Lower lobe of right lung (tissue), 2 donors: ENCODE measurements around the gene ACTA2. TPM values are rescaled to one million over a fixed set of nuclear protein-coding genes. Genes with fewer than 3 reads are reported as not detected.
A peak's percentile ranks its signal among the peaks of the same experiment; 100 is the strongest.

ENCODE experiments used
- ATAC-seq, 2 donors: fragments of 200-7000 bp; cut with Tn5 transposase; one replicate each; pipeline ENCODE4 v1.9.1; 2020 to 2022; ENCODE audit warnings: mild to moderate bottlenecking in 2 of 2, moderate library complexity in 2 of 2
- DNase-seq: peaks from one replicate; pipeline ENCODE4 v3.0.0-alpha.2; 2020
- H3K27ac ChIP-seq: fragments of 200-600 bp; one replicate; pipeline ENCODE4 v1.8.0; 2022
- H3K27me3 ChIP-seq: fragments of 200-600 bp; one replicate; pipeline ENCODE4 v1.8.0; 2022; ENCODE audit warnings: low read depth
- H3K36me3 ChIP-seq: fragments of 200-600 bp; one replicate; pipeline ENCODE4 v1.8.0; 2022; ENCODE audit warnings: mild to moderate bottlenecking
- H3K4me1 ChIP-seq: fragments of 200-600 bp; one replicate; pipeline ENCODE4 v1.8.0; 2022
- H3K4me3 ChIP-seq: fragments of 200-600 bp; one replicate; pipeline ENCODE4 v1.8.0; 2022; ENCODE audit warnings: mild to moderate bottlenecking
- H3K9me3 ChIP-seq: fragments of 200-600 bp; one replicate; pipeline ENCODE4 v1.8.0; 2022
- intact Hi-C: fragments of 100-400 bp; cut with DNase I; formaldehyde crosslinking; loops from one replicate; pipeline ENCODE4 v1.11.0; 2022
- total RNA-seq: library from RNA; stranded (reverse); fragmentation: NEBNext Ultra II Directional; extraction: Animal tissue kit (Norgen Biotek cat#: 25700); gene quantifications from one replicate; pipeline ENCODE4 v1.2.1, GENCODE V29; 2021
- TF ChIP-seq, protein P1 (sequence below): fragments of 200-600 bp; IDR thresholded peaks from one replicate; pipeline ENCODE4 v1.8.0; 2022; ENCODE audit warnings: antibody characterized with exemption, mild to moderate bottlenecking
- donor health status: DM: no; HTN: yes; CAD: no; lungs with severe emphysema.

The ACTA2 gene
- total RNA-seq, 1 donor from 2014 or later, result 204 TPM

- no peak overlapping the region for H3K4me3 ChIP-seq
- DNase-seq, result no peak
- H3K27ac ChIP-seq, result peak overlapping the region; percentile 27
- TF ChIP-seq, protein P1, sequence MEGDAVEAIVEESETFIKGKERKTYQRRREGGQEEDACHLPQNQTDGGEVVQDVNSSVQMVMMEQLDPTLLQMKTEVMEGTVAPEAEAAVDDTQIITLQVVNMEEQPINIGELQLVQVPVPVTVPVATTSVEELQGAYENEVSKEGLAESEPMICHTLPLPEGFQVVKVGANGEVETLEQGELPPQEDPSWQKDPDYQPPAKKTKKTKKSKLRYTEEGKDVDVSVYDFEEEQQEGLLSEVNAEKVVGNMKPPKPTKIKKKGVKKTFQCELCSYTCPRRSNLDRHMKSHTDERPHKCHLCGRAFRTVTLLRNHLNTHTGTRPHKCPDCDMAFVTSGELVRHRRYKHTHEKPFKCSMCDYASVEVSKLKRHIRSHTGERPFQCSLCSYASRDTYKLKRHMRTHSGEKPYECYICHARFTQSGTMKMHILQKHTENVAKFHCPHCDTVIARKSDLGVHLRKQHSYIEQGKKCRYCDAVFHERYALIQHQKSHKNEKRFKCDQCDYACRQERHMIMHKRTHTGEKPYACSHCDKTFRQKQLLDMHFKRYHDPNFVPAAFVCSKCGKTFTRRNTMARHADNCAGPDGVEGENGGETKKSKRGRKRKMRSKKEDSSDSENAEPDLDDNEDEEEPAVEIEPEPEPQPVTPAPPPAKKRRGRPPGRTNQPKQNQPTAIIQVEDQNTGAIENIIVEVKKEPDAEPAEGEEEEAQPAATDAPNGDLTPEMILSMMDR, result no peak
- intact Hi-C loops, result loop anchor here (10.0 kb wide), 1 partner anchor 47 kb away; no protein-coding TSS in a partner anchor
- ATAC-seq, result peak in 1 of 2 donors; percentile 29
- no peaks in the 10 kb centered on the region for H3K27me3 ChIP-seq
- H3K4me1 ChIP-seq, result peaks cover 24% of the 10 kb centered on the region
- no peaks in the 10 kb centered on the region for H3K9me3 ChIP-seq
- H3K36me3 ChIP-seq, result no peaks in the 10 kb centered on the region
Measured at GRCh38 chr10:88981435-88981834, 28.9 kb upstream of the ACTA2 start.

- Histone ChIP-seq H3K9me3 (no peaks in the 10 kb centered on the region), H3K27me3 (no peaks in the 10 kb centered on the region), H3K4me1 (peaks cover 24% of the 10 kb centered on the region), H3K27ac (peak overlapping the region; percentile 27), H3K36me3 (no peaks in the 10 kb centered on the region), H3K4me3 (no peak overlapping the region)
- ATAC-seq (no peak), DNase-seq (no peak)
- TF ChIP-seq, protein P1, result no peak
- intact Hi-C loops, result loop anchor here (10.0 kb wide), 1 partner anchor 46 kb away; no protein-coding TSS in a partner anchor
Measured at GRCh38 chr10:88980800-88981199, 28.2 kb upstream of the ACTA2 start.

GRCh38 chr10:88980247-88980646 is 27.7 kb upstream of the ACTA2 start:
- Histone ChIP-seq H3K9me3 (no peaks in the 10 kb centered on the region), H3K27ac (peak overlapping the region; percentile 27), H3K36me3 (no peaks in the 10 kb centered on the region), H3K4me1 (peaks cover 29% of the 10 kb centered on the region), H3K4me3 (no peak overlapping the region), H3K27me3 (no peaks in the 10 kb centered on the region)
- TF ChIP-seq, protein P1, result no peak
- intact Hi-C loops, result loop anchor here (10.0 kb wide), 1 partner anchor 45 kb away; no protein-coding TSS in a partner anchor
- DNase-seq, result no peak
- ATAC-seq, result no peak

DNA sequence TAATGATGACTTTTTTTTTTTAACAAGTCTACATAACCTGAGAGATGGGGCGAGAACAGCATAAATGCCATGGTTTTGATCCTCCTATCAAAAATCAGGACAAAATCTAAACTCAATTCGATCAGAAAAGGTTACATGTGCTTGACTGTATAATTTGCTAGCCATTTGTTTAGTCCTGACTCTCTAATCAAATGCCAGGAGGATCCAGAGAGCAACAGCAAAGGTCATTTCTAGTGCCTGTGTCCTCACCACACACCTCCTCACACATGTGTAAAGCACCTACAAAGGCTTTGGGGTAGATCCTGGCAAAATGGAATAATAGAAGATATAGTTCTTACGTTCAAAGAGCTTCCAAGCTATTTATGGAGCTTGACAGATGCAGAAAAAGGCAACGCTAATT is 27.0 kb upstream of the ACTA2 start:
- no peaks in the 10 kb centered on the region for H3K27me3 ChIP-seq
- DNase-seq, result no peak
- H3K4me1 ChIP-seq, result peaks cover 30% of the 10 kb centered on the region
- H3K9me3 ChIP-seq, result no peaks in the 10 kb centered on the region
- peak overlapping the region; percentile 27 for H3K27ac ChIP-seq
- TF ChIP-seq, protein P1, result no peak
- ATAC-seq, result no peak
- H3K4me3 ChIP-seq, result no peak overlapping the region
- H3K36me3 ChIP-seq, result no peaks in the 10 kb centered on the region
- intact Hi-C loops, result loop anchor here (10.0 kb wide), 1 partner anchor 45 kb away; no protein-coding TSS in a partner anchor

DNA sequence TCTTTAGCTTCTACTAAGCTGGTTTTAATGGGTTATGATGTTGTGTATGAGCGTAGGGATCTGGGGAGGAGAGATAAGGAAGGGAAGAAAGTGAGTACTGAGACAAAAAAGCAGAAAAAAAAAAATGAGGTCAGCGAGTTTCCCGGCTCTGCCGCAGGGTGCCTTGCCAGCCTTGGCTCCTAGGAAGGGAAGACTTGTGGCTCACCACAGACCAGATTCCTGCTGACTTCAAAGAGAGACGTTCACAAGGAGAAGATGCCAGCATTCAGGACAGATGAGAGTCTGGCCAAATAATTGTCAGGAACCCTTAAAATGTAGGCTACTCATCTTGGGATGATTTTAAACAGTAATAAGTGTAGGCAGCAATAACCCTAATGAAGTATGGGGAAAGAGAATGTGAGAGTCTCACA is 26.6 kb upstream of the ACTA2 start:
- DNase-seq, result no peak
- peak in 1 of 2 donors; percentile 32 for ATAC-seq
- intact Hi-C loops, result no loop called here
- TF ChIP-seq, protein P1, result no peak
- peaks cover 31% of the 10 kb centered on the region for H3K4me1 ChIP-seq
- H3K36me3 ChIP-seq, result no peaks in the 10 kb centered on the region
- H3K27me3 ChIP-seq, result no peaks in the 10 kb centered on the region
- no peak overlapping the region for H3K27ac ChIP-seq
- no peak overlapping the region for H3K4me3 ChIP-seq
- no peaks in the 10 kb centered on the region for H3K9me3 ChIP-seq
